Measurements from ENCODE around the gene FCRL6.

GRCh38 chr1:159798893-159799292 lies 3.3 kb upstream of the FCRL6 start:
- TF ChIP-seq CTCF (IDR thresholded peaks at IDR 0.05) (peak; percentile 77 to 98 (median 90)), POLR2A (IDR thresholded peaks at IDR 0.05) (no peak)
